Stimulated activated naive CD8-positive, alpha-beta T cell treated with anti-CD3 and anti-CD28 coated beads, Interleukin-15, Interleukin-2, amounts not matched to agents 100 U/mL and 50 U/mL, for 24 hours (primary cell): ENCODE measurements around the gene SNX5.

Experiments
- ATAC-seq: fragments of 150-1000 bp; cut with Tn5 transposase; one replicate; pipeline ENCODE4 v1.10.0; 2021
- DNase-seq: peaks from one replicate; pipeline ENCODE4 v3.0.0; 2021

SNX5 gene

GRCh38 chr20:17940224-17940971, 28.2 kb downstream of the SNX5 start:
- ATAC-seq (no peak), DNase-seq (no peak)

GRCh38 chr20:17939622-17940223, 28.9 kb downstream of the SNX5 start:
- ATAC-seq: peak; percentile 7

GRCh38 chr20:17938871-17939619, 29.5 kb downstream of the SNX5 start:
- peak; percentile 69 for DNase-seq
- peak; percentile 76 for ATAC-seq

More at GRCh38 chr20:17939622-17940223, 28.9 kb downstream of the SNX5 start:
- DNase-seq: no peak

- no peak for ATAC-seq
- DNase-seq: no peak
Observed at GRCh38 chr20:17936761-17937732, 31.5 kb downstream of the SNX5 start.

GRCh38 chr20:17936286-17936760, 32.3 kb downstream of the SNX5 start:
- no peak for ATAC-seq
- no peak for DNase-seq

GRCh38 chr20:17935761-17936160, 32.8 kb downstream of the SNX5 start:
- no peak for ATAC-seq
- DNase-seq: no peak

GRCh38 chr20:17935186-17935585, 33.4 kb downstream of the SNX5 start:
- no peak for DNase-seq
- no peak for ATAC-seq

- ATAC-seq: no peak
Observed at GRCh38 chr20:17934141-17934862, 34.3 kb downstream of the SNX5 start.

GRCh38 chr20:17933711-17934110, 34.9 kb downstream of the SNX5 start:
- ATAC-seq (no peak), DNase-seq (no peak)

More at GRCh38 chr20:17934141-17934862, 34.3 kb downstream of the SNX5 start:
- DNase-seq: no peak

- DNase-seq (no peak), ATAC-seq (no peak)
Observed at GRCh38 chr20:17933121-17933520, 35.5 kb downstream of the SNX5 start.

GRCh38 chr20:17932396-17932795, 36.2 kb downstream of the SNX5 start:
- no peak for DNase-seq
- ATAC-seq: no peak

- ATAC-seq (no peak), DNase-seq (no peak)
Observed at GRCh38 chr20:17931513-17931912, 37.1 kb downstream of the SNX5 start.

- DNase-seq: no peak
- no peak for ATAC-seq
Observed at GRCh38 chr20:17928633-17929311, 39.8 kb downstream of the SNX5 start.

- ATAC-seq (no peak), DNase-seq (no peak)
Observed at GRCh38 chr20:17928211-17928611, 40.4 kb downstream of the SNX5 start.

GRCh38 chr20:17925940-17926300, 42.7 kb downstream of the SNX5 start:
- ATAC-seq: no peak
- DNase-seq: no peak

GRCh38 chr20:17925141-17925939, 43.3 kb downstream of the SNX5 start:
- DNase-seq (no peak), ATAC-seq (no peak)

- ATAC-seq (no peak), DNase-seq (no peak)
Observed at GRCh38 chr20:17921774-17922173, 46.8 kb downstream of the SNX5 start.

GRCh38 chr20:17919149-17919548, 49.4 kb downstream of the SNX5 start:
- no peak for DNase-seq
- ATAC-seq: no peak

GRCh38 chr20:17917832-17918618, 50.6 kb downstream of the SNX5 start:
- no peak for ATAC-seq
- DNase-seq: no peak
